ENCODE data around the gene HTT. TPM values are rescaled to one million over a fixed set of nuclear protein-coding genes. Genes with fewer than 3 reads are reported as not detected.

HTT gene
- total and polyA plus RNA-seq, 2 of the 13 experiments (the other 11 are each of a cell fraction or from before 2014, with no cell fraction given) = 17.5 to 19.5 TPM

DNA sequence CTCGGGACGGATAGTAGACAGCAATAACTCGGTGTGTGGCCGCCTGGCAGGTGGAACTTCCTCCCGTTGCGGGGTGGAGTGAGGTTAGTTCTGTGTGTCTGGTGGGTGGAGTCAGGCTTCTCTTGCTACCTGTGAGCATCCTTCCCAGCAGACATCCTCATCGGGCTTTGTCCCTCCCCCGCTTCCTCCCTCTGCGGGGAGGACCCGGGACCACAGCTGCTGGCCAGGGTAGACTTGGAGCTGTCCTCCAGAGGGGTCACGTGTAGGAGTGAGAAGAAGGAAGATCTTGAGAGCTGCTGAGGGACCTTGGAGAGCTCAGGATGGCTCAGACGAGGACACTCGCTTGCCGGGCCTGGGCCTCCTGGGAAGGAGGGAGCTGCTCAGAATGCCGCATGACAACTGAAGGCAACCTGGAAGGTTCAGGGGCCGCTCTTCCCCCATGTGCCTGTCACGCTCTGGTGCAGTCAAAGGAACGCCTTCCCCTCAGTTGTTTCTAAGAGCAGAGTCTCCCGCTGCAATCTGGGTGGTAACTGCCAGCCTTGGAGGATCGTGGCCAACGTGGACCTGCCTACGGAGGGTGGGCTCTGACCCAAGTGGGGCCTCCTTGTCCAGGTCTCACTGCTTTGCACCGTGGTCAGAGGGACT lies 168.8 kb downstream of the HTT start:
- Histone ChIP-seq H3K79me2 (ENCODE audit: insufficient read depth, low read length) (no peaks in the 10 kb centered on the region), H3K9ac (ENCODE audit: insufficient read depth, low read depth, low read length) (no peak overlapping the region), H3K4me1 (ENCODE audit: insufficient read depth, low read length) (peaks cover 8% of the 10 kb centered on the region), H3K9me3 (ENCODE audit: low read length) (no peaks in the 10 kb centered on the region), H3K27me3 (ENCODE audit: control insufficient read depth in 1 of 2, insufficient read depth in 2 of 2, low read length in 2 of 2) (no peaks in the 10 kb centered on the region), H3K4me3 (replicated peaks in 1 of 3; ENCODE audit: insufficient read depth in 1 of 3, low read depth in 2 of 3, low read length in 3 of 3) (no peak overlapping the region), H2AFZ (ENCODE audit: low read length) (no peak overlapping the region), H3K36me3 (replicated peaks in 1 of 2; ENCODE audit: control insufficient read depth in 1 of 2, insufficient read depth in 2 of 2, low read length in 2 of 2) (peaks cover 10 to 26% of the 10 kb centered on the region in 2 experiments; a peak in 4 of 5 replicates), H4K20me1 (ENCODE audit: insufficient read depth, low read length) (0 out of 2 replicates have a peak, but pooled peaks cover 3% of the 10 kb centered on the region), H3K27ac (ENCODE audit: extremely low read length, insufficient read depth, low read length) (no peak overlapping the region), H3K4me2 (ENCODE audit: low read depth, low read length) (no peak overlapping the region)
- in situ Hi-C loops (cut with HindIII; ENCODE audit: extremely low pct_ligation_motif_present, low pct_unique_long_range_greater_than_20kb) (no loop called here), intact Hi-C loops (cut with micrococcal nuclease; ENCODE audit: unreplicated experiment) (no loop called here)
- WGBS (ENCODE audit: low lambda C conversion rate) = 92% methylated on average over 16 of the region's 23 CpGs
- TF ChIP-seq ZFP62 (CRISPR knock-in tag; IDR thresholded peaks at IDR 0.05) = no peak
- no peak for TF ChIP-seq MTA1 (CRISPR knock-in tag; IDR thresholded peaks at IDR 0.05; ENCODE audit: borderline replicate concordance)
- TF ChIP-seq HIVEP1 (CRISPR knock-in tag; IDR thresholded peaks at IDR 0.05) = no peak
- TF ChIP-seq CEBPG (CRISPR knock-in tag; IDR thresholded peaks at IDR 0.05) = no peak
- no peak for TF ChIP-seq MAFG (CRISPR knock-in tag; IDR thresholded peaks at IDR 0.05)
- TF ChIP-seq, protein P1, sequence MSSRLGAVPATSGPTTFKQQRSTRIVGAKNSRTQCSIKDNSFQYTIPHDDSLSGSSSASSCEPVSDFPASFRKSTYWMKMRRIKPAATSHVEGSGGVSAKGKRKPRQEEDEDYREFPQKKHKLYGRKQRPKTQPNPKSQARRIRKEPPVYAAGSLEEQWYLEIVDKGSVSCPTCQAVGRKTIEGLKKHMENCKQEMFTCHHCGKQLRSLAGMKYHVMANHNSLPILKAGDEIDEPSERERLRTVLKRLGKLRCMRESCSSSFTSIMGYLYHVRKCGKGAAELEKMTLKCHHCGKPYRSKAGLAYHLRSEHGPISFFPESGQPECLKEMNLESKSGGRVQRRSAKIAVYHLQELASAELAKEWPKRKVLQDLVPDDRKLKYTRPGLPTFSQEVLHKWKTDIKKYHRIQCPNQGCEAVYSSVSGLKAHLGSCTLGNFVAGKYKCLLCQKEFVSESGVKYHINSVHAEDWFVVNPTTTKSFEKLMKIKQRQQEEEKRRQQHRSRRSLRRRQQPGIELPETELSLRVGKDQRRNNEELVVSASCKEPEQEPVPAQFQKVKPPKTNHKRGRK (CRISPR knock-in tag; IDR thresholded peaks at IDR 0.05) = no peak
- TF ChIP-seq, protein P2, sequence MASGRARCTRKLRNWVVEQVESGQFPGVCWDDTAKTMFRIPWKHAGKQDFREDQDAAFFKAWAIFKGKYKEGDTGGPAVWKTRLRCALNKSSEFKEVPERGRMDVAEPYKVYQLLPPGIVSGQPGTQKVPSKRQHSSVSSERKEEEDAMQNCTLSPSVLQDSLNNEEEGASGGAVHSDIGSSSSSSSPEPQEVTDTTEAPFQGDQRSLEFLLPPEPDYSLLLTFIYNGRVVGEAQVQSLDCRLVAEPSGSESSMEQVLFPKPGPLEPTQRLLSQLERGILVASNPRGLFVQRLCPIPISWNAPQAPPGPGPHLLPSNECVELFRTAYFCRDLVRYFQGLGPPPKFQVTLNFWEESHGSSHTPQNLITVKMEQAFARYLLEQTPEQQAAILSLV (CRISPR knock-in tag; IDR thresholded peaks at IDR 0.05; ENCODE audit: borderline replicate concordance) = no peak
- TF ChIP-seq, protein P3, sequence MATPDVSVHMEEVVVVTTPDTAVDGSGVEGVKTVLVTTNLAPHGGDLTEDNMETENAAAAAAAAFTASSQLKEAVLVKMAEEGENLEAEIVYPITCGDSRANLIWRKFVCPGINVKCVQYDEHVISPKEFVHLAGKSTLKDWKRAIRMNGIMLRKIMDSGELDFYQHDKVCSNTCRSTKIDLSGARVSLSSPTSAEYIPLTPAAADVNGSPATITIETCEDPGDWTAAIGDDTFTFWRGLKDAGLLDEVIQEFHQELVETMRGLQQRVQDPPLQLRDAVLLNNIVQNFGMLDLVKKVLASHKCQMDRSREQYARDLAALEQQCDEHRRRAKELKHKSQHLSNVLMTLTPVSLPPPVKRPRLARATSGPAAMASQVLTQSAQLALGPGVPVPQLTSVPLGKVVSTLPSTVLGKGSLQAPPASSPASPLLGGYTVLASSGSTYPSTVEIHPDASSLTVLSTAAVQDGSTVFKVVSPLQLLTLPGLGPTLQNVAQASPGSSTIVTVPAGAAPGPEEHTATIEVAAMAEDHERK (CRISPR knock-in tag; IDR thresholded peaks at IDR 0.05; ENCODE audit: low read depth) = no peak
- TF ChIP-seq, protein P4, sequence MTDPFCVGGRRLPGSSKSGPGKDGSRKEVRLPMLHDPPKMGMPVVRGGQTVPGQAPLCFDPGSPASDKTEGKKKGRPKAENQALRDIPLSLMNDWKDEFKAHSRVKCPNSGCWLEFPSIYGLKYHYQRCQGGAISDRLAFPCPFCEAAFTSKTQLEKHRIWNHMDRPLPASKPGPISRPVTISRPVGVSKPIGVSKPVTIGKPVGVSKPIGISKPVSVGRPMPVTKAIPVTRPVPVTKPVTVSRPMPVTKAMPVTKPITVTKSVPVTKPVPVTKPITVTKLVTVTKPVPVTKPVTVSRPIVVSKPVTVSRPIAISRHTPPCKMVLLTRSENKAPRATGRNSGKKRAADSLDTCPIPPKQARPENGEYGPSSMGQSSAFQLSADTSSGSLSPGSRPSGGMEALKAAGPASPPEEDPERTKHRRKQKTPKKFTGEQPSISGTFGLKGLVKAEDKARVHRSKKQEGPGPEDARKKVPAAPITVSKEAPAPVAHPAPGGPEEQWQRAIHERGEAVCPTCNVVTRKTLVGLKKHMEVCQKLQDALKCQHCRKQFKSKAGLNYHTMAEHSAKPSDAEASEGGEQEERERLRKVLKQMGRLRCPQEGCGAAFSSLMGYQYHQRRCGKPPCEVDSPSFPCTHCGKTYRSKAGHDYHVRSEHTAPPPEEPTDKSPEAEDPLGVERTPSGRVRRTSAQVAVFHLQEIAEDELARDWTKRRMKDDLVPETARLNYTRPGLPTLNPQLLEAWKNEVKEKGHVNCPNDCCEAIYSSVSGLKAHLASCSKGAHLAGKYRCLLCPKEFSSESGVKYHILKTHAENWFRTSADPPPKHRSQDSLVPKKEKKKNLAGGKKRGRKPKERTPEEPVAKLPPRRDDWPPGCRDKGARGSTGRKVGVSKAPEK (CRISPR knock-in tag; IDR thresholded peaks at IDR 0.05; ENCODE audit: borderline replicate concordance) = no peak
- TF ChIP-seq, protein P5, sequence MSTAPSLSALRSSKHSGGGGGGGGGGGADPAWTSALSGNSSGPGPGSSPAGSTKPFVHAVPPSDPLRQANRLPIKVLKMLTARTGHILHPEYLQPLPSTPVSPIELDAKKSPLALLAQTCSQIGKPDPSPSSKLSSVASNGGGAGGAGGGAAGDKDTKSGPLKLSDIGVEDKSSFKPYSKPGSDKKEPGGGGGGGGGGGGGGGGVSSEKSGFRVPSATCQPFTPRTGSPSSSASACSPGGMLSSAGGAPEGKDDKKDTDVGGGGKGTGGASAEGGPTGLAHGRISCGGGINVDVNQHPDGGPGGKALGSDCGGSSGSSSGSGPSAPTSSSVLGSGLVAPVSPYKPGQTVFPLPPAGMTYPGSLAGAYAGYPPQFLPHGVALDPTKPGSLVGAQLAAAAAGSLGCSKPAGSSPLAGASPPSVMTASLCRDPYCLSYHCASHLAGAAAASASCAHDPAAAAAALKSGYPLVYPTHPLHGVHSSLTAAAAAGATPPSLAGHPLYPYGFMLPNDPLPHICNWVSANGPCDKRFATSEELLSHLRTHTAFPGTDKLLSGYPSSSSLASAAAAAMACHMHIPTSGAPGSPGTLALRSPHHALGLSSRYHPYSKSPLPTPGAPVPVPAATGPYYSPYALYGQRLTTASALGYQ (CRISPR knock-in tag; IDR thresholded peaks at IDR 0.05) = no peak
- no TSS peak for BruUV-seq (replicated peaks)
- POLR2A ChIA-PET = no interaction called here
- DNase-seq (ENCODE audit: low spot score) (no peak), FAIRE-seq (no peak), ATAC-seq (no peak)
- CTCF ChIA-PET (ENCODE audit: low intra/inter-chr PET ratio, low total read pairs) = no interaction called here

All from HepG2 (cell line).